ENCODE measurements around the gene TMEM108. TPM values are rescaled to one million over a fixed set of nuclear protein-coding genes. Genes with fewer than 3 reads are reported as not detected.

The TMEM108 gene
- total RNA-seq, 1 experiment from 2014 or later = not detected

DNA sequence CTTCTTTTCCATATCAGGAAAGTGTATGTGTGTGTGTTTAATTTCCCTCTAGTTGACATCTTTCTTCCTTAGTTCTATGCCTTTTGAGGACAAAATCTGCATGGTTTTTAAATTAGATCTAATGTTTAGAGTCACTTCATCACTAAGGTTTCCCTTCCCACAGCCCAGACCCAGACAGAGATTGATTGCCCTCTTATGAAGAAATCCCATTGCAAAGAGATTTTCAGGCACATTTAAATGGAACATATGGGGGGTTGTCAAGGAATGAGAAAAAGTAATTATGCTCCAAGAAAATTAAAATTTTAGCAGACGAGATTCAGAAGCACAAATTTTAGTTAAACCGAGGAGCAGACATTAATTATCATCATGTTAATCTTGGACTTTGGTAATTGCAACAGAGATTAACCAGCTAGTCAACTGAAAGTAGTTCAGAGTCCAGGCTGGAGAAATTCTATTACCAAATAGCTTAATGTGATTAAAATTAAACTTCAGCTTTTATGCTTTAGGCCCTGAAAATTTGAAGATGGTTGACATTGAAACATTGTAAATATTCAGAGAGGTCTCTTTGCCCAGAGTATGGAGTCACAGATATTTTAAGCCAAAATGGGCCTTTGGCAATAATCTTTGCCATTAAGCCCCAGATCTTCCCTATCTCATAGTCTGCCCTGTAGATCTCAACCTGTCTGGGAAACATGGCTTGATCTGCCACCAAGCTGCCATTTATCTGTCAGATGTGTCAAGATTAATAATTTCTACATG lies 143.4 kb downstream of the TMEM108 start:
- DNase-seq (ENCODE audit: low read depth, low spot score) = no peak
- BruUV-seq (replicated peaks) = no TSS peak
- no peak for ATAC-seq
- no peaks in the 10 kb centered on the region for H3K9me2 ChIP-seq (ENCODE audit: insufficient read depth)
- no peaks in the 10 kb centered on the region for H3K4me1 ChIP-seq (ENCODE audit: control insufficient read depth in 1 of 2, insufficient read depth in 2 of 2, low read length in 2 of 2)
- no peaks in the 10 kb centered on the region for H3K36me3 ChIP-seq (ENCODE audit: control insufficient read depth in 1 of 2, insufficient read depth in 2 of 2, low read length in 2 of 2)
- no peaks in the 10 kb centered on the region for H3K79me2 ChIP-seq (ENCODE audit: insufficient read depth, low read length)
- intact Hi-C loops (cut with micrococcal nuclease) = no loop called here
- H3K9me3 ChIP-seq (ENCODE audit: control insufficient read depth in 1 of 2, insufficient read depth in 1 of 2, low read depth in 1 of 2, low read length in 2 of 2) = no peaks in the 10 kb centered on the region
- TF ChIP-seq ZNF274 (IDR thresholded peaks at IDR 0.05; ENCODE audit: low read depth, low read length) (no peak), YY1 (IDR thresholded peaks at IDR 0.05; ENCODE audit: extremely low read depth, insufficient replicate concordance, low read depth, low read length) (no peak), ELF1 (IDR thresholded peaks at IDR 0.05; ENCODE audit: borderline replicate concordance, low read depth) (no peak), JUND (IDR thresholded peaks at IDR 0.05) (no peak), EZH2phosphoT487 (IDR thresholded peaks at IDR 0.05; ENCODE audit: borderline replicate concordance) (no peak), ZFX (IDR thresholded peaks at IDR 0.05) (no peak), POLR2A (IDR thresholded peaks at IDR 0.05; ENCODE audit: borderline replicate concordance, extremely low read depth, insufficient read depth, insufficient read length) (no peak)
- CTCF ChIA-PET = no interaction called here
- peaks cover 23% of the 10 kb centered on the region; the same call in 1 of the 2 replicates for H3K27me3 ChIP-seq (ENCODE audit: insufficient read depth, low read length)
- RAD21 ChIA-PET (ENCODE audit: low non-redundant PET in 1 of 2, low total read pairs in 2 of 2, uncharacterized antibody in 2 of 2, unreplicated experiment in 2 of 2) = no interaction called here
- no peak overlapping the region for H3K27ac ChIP-seq (ENCODE audit: low read depth, low read length)
- no peaks in the 10 kb centered on the region for H4K20me1 ChIP-seq (ENCODE audit: insufficient read depth)
- H3K9ac ChIP-seq (ENCODE audit: low read length) = no peak overlapping the region
- POLR2A ChIA-PET = no interaction called here
- H2AFZ ChIP-seq (ENCODE audit: low read depth, low read length, poor library complexity, severe bottlenecking) = no peak overlapping the region
- no peak overlapping the region for H3K4me2 ChIP-seq (ENCODE audit: low read length)
- no peak overlapping the region for H3K4me3 ChIP-seq (replicated peaks in 1 of 2; ENCODE audit: low read depth in 1 of 2, low read length in 2 of 2)

DNA sequence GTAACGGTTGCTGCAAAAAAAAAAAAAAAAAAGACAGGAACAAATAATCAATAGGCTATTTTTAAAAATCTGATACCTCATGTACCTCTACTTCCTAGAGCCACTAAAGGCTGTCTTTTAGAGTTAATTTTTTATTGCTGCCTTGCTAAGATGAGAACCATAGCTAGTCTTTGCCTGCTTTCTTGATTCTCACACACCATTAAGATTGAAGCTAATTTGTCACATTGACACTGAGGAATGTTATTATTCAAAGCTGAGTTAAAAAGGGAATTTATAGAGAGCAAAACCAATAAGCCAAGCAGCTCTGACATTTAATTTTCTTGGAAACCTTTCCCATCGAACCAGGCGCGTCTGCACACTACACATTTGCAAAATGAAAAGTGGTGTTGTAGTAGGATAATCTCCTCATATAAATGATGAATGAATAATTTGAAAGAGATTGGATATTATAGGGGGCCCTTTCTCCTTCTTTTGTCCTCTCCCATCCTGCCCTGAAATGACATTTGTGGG lies 149.7 kb downstream of the TMEM108 start:
- Histone ChIP-seq H3K36me3 (ENCODE audit: control insufficient read depth in 1 of 2, insufficient read depth in 2 of 2, low read length in 2 of 2) (no peaks in the 10 kb centered on the region), H3K9me3 (ENCODE audit: control insufficient read depth in 1 of 2, insufficient read depth in 1 of 2, low read depth in 1 of 2, low read length in 2 of 2) (no peaks in the 10 kb centered on the region), H3K27ac (ENCODE audit: low read depth, low read length) (no peak overlapping the region), H3K79me2 (ENCODE audit: insufficient read depth, low read length) (no peaks in the 10 kb centered on the region), H3K4me2 (ENCODE audit: low read length) (no peak overlapping the region), H3K9ac (ENCODE audit: low read length) (no peak overlapping the region), H3K9me2 (ENCODE audit: insufficient read depth) (no peaks in the 10 kb centered on the region), H3K27me3 (ENCODE audit: insufficient read depth, low read length) (peaks cover 59% of the 10 kb centered on the region), H3K4me1 (ENCODE audit: control insufficient read depth in 1 of 2, insufficient read depth in 2 of 2, low read length in 2 of 2) (no peaks in the 10 kb centered on the region), H3K4me3 (replicated peaks in 1 of 2; ENCODE audit: low read depth in 1 of 2, low read length in 2 of 2) (no peak overlapping the region), H4K20me1 (ENCODE audit: insufficient read depth) (no peaks in the 10 kb centered on the region), H2AFZ (ENCODE audit: low read depth, low read length, poor library complexity, severe bottlenecking) (no peak overlapping the region)
- intact Hi-C loops (cut with micrococcal nuclease) = no loop called here
- DNase-seq (ENCODE audit: low read depth, low spot score) (no peak), ATAC-seq (no peak)
- CTCF ChIA-PET = no interaction called here
- BruUV-seq (replicated peaks) = no TSS peak
- POLR2A ChIA-PET = no interaction called here
- TF ChIP-seq FOSL1 (IDR thresholded peaks at IDR 0.05; ENCODE audit: low read depth) (no peak), ZFX (IDR thresholded peaks at IDR 0.05) (no peak), SP1 (IDR thresholded peaks at IDR 0.05; ENCODE audit: low read depth) (no peak), POLR2AphosphoS5 (IDR thresholded peaks at IDR 0.05; ENCODE audit: low read depth, low read length) (no peak), EGR1 (IDR thresholded peaks at IDR 0.05; ENCODE audit: low read depth) (no peak), CEBPB (IDR thresholded peaks at IDR 0.05; ENCODE audit: low read depth) (no peak)
- RAD21 ChIA-PET (ENCODE audit: low non-redundant PET in 1 of 2, low total read pairs in 2 of 2, uncharacterized antibody in 2 of 2, unreplicated experiment in 2 of 2) = no interaction called here
